Measurements from ENCODE around the gene THSD7A. TPM values are rescaled to one million over a fixed set of nuclear protein-coding genes. Genes with fewer than 3 reads are reported as not detected.

The THSD7A gene
- total and polyA plus RNA-seq, 2 of the 13 experiments (the other 11 are each of a cell fraction or from before 2014, with no cell fraction given), result 0.01 to 0.07 TPM

DNA sequence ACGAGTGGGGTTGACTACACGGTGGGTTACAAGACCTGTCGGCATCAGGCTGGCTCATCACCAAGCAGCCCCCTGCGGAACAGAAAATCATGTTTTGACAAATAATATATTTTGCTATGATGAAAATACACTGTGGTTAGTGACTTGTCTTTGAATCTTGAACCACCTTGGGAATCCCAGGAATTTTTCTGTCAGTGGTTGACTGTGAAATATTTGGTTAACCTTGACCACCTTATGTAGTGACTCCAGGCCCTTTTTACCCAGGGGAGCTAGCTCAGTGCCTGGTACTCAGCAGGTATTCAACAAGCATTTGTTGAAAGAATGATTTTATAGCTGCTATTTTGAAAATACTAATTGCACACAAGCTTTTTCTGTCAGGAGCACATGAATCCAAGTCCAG, 452.4 kb downstream of the THSD7A start:
- H3K36me3 ChIP-seq (replicated peaks in 1 of 2; ENCODE audit: control insufficient read depth in 1 of 2, insufficient read depth in 2 of 2, low read length in 2 of 2), result no peaks in the 10 kb centered on the region
- in situ Hi-C loops (cut with HindIII; ENCODE audit: extremely low pct_ligation_motif_present, low pct_unique_long_range_greater_than_20kb), result no loop called here
- ChIA-PET POLR2A (no interaction called here), CTCF (ENCODE audit: low intra/inter-chr PET ratio, low total read pairs) (no interaction called here)
- TF ChIP-seq, protein P1, sequence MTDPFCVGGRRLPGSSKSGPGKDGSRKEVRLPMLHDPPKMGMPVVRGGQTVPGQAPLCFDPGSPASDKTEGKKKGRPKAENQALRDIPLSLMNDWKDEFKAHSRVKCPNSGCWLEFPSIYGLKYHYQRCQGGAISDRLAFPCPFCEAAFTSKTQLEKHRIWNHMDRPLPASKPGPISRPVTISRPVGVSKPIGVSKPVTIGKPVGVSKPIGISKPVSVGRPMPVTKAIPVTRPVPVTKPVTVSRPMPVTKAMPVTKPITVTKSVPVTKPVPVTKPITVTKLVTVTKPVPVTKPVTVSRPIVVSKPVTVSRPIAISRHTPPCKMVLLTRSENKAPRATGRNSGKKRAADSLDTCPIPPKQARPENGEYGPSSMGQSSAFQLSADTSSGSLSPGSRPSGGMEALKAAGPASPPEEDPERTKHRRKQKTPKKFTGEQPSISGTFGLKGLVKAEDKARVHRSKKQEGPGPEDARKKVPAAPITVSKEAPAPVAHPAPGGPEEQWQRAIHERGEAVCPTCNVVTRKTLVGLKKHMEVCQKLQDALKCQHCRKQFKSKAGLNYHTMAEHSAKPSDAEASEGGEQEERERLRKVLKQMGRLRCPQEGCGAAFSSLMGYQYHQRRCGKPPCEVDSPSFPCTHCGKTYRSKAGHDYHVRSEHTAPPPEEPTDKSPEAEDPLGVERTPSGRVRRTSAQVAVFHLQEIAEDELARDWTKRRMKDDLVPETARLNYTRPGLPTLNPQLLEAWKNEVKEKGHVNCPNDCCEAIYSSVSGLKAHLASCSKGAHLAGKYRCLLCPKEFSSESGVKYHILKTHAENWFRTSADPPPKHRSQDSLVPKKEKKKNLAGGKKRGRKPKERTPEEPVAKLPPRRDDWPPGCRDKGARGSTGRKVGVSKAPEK (CRISPR knock-in tag; IDR thresholded peaks at IDR 0.05; ENCODE audit: borderline replicate concordance), result no peak
- TF ChIP-seq, protein P2, sequence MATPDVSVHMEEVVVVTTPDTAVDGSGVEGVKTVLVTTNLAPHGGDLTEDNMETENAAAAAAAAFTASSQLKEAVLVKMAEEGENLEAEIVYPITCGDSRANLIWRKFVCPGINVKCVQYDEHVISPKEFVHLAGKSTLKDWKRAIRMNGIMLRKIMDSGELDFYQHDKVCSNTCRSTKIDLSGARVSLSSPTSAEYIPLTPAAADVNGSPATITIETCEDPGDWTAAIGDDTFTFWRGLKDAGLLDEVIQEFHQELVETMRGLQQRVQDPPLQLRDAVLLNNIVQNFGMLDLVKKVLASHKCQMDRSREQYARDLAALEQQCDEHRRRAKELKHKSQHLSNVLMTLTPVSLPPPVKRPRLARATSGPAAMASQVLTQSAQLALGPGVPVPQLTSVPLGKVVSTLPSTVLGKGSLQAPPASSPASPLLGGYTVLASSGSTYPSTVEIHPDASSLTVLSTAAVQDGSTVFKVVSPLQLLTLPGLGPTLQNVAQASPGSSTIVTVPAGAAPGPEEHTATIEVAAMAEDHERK (CRISPR knock-in tag; IDR thresholded peaks at IDR 0.05; ENCODE audit: low read depth), result no peak
- no peak for TF ChIP-seq TBX2 (CRISPR knock-in tag; IDR thresholded peaks at IDR 0.05; ENCODE audit: borderline replicate concordance)
- TF ChIP-seq, protein P3, sequence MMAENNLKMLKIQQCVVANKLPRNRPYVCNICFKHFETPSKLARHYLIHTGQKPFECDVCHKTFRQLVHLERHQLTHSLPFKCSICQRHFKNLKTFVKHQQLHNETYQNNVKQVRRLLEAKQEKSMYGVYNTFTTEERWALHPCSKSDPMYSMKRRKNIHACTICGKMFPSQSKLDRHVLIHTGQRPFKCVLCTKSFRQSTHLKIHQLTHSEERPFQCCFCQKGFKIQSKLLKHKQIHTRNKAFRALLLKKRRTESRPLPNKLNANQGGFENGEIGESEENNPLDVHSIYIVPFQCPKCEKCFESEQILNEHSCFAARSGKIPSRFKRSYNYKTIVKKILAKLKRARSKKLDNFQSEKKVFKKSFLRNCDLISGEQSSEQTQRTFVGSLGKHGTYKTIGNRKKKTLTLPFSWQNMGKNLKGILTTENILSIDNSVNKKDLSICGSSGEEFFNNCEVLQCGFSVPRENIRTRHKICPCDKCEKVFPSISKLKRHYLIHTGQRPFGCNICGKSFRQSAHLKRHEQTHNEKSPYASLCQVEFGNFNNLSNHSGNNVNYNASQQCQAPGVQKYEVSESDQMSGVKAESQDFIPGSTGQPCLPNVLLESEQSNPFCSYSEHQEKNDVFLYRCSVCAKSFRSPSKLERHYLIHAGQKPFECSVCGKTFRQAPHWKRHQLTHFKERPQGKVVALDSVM (CRISPR knock-in tag; IDR thresholded peaks at IDR 0.05), result no peak
- TF ChIP-seq ZNF138 (CRISPR knock-in tag; IDR thresholded peaks at IDR 0.05; ENCODE audit: low read depth), result no peak
- no peak for TF ChIP-seq ZNF17 (CRISPR knock-in tag; IDR thresholded peaks at IDR 0.05)
- TF ChIP-seq ELF1 (CRISPR knock-in tag; IDR thresholded peaks at IDR 0.05), result no peak
- TF ChIP-seq, protein P4, sequence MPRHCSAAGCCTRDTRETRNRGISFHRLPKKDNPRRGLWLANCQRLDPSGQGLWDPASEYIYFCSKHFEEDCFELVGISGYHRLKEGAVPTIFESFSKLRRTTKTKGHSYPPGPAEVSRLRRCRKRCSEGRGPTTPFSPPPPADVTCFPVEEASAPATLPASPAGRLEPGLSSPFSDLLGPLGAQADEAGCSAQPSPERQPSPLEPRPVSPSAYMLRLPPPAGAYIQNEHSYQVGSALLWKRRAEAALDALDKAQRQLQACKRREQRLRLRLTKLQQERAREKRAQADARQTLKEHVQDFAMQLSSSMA (CRISPR knock-in tag; IDR thresholded peaks at IDR 0.05), result no peak
- TF ChIP-seq POGZ (CRISPR knock-in tag; IDR thresholded peaks at IDR 0.05), result no peak
- TF ChIP-seq KLF11 (CRISPR knock-in tag; IDR thresholded peaks at IDR 0.05), result no peak
- TF ChIP-seq, protein P5, sequence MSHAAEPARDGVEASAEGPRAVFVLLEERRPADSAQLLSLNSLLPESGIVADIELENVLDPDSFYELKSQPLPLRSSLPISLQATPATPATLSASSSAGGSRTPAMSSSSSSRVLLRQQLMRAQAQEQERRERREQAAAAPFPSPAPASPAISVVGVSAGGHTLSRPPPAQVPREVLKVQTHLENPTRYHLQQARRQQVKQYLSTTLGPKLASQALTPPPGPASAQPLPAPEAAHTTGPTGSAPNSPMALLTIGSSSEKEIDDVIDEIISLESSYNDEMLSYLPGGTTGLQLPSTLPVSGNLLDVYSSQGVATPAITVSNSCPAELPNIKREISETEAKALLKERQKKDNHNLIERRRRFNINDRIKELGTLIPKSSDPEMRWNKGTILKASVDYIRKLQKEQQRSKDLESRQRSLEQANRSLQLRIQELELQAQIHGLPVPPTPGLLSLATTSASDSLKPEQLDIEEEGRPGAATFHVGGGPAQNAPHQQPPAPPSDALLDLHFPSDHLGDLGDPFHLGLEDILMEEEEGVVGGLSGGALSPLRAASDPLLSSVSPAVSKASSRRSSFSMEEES (CRISPR knock-in tag; IDR thresholded peaks at IDR 0.05), result no peak
- TF ChIP-seq KAT7 (CRISPR knock-in tag; IDR thresholded peaks at IDR 0.05; ENCODE audit: borderline replicate concordance), result no peak
- TF ChIP-seq, protein P6, sequence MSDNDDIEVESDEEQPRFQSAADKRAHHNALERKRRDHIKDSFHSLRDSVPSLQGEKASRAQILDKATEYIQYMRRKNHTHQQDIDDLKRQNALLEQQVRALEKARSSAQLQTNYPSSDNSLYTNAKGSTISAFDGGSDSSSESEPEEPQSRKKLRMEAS (IDR thresholded peaks at IDR 0.05), result no peak
- TF ChIP-seq, protein P7, sequence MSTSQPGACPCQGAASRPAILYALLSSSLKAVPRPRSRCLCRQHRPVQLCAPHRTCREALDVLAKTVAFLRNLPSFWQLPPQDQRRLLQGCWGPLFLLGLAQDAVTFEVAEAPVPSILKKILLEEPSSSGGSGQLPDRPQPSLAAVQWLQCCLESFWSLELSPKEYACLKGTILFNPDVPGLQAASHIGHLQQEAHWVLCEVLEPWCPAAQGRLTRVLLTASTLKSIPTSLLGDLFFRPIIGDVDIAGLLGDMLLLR (CRISPR knock-in tag; IDR thresholded peaks at IDR 0.05), result no peak
- no peak for TF ChIP-seq KLF12 (CRISPR knock-in tag; IDR thresholded peaks at IDR 0.05; ENCODE audit: borderline replicate concordance)
- no peak for TF ChIP-seq RBM39 (IDR thresholded peaks at IDR 0.05; ENCODE audit: low read depth, low read length, poor library complexity, severe bottlenecking)
- H2AFZ ChIP-seq (ENCODE audit: low read length), result no peak overlapping the region
- no peak overlapping the region for H3K27ac ChIP-seq (ENCODE audit: extremely low read length, insufficient read depth, low read length)
- no peak for FAIRE-seq
- H3K9ac ChIP-seq (ENCODE audit: insufficient read depth, low read depth, low read length), result no peak overlapping the region
- no TSS peak for BruUV-seq (replicated peaks)
- no peak overlapping the region for H3K4me3 ChIP-seq (replicated peaks in 1 of 3; ENCODE audit: insufficient read depth in 1 of 3, low read depth in 2 of 3, low read length in 3 of 3)
- H3K9me3 ChIP-seq (ENCODE audit: low read length), result no peaks in the 10 kb centered on the region
- no peak for DNase-seq (ENCODE audit: low spot score)
- no peaks in the 10 kb centered on the region for H3K4me1 ChIP-seq (ENCODE audit: insufficient read depth, low read length)
- 56% methylated on average over 4 of the region's 4 CpGs for WGBS (ENCODE audit: low lambda C conversion rate)
- H3K4me2 ChIP-seq (ENCODE audit: low read depth, low read length), result no peak overlapping the region
- no peak for ATAC-seq
- H3K79me2 ChIP-seq (ENCODE audit: insufficient read depth, low read length), result no peaks in the 10 kb centered on the region
- H4K20me1 ChIP-seq (ENCODE audit: insufficient read depth, low read length), result no peaks in the 10 kb centered on the region
- intact Hi-C loops (cut with micrococcal nuclease; ENCODE audit: unreplicated experiment), result no loop called here
- H3K27me3 ChIP-seq (ENCODE audit: control insufficient read depth in 1 of 2, insufficient read depth in 2 of 2, low read length in 2 of 2), result no peaks in the 10 kb centered on the region
